Body of pancreas (tissue), 4 donors: ENCODE measurements around the gene COQ10A. TPM values are rescaled to one million over a fixed set of nuclear protein-coding genes. Genes with fewer than 3 reads are reported as not detected.

Experiments used
- ATAC-seq: fragments of 150-250 bp; one replicate; pipeline ENCODE4 v1.9.1; 2016
- DNase-seq, 4 donors: peaks; one replicate each; pipeline ENCODE4 v3.0.0-alpha.2; 2019
- H3K27ac ChIP-seq, 4 donors: fragments of 200-600 bp; sonication (generic); 1 replicate in 3 of 4; 2 replicates in 1 of 4; pipeline versions ENCODE4 v1.5.1 to v1.6.1; 2016 to 2019; ENCODE audit warnings: mild to moderate bottlenecking in 1 of 4, mixed read lengths in 1 of 4, moderate library complexity in 1 of 4
- H3K27me3 ChIP-seq, 2 donors: fragments of 200-600 bp; sonication (generic); one replicate each; pipeline ENCODE4 v1.6.0; 2016; ENCODE audit warnings: mild to moderate bottlenecking in 1 of 2
- H3K36me3 ChIP-seq, 2 donors: fragments of 200-600 bp; sonication (generic); replicated peaks in 1 of 2; 2 replicates each; pipeline ENCODE4 v1.5.1; 2016; ENCODE audit warnings: low read depth in 2 of 2; ENCODE audit not compliant: insufficient read depth in 1 of 2
- H3K4me1 ChIP-seq: fragments of 200-600 bp; sonication (generic); one replicate; pipeline ENCODE4 v1.6.0; 2016
- H3K4me3 ChIP-seq, 2 donors: fragments of 200-600 bp; sonication (generic); 1 replicate in 1 of 2; 2 replicates in 1 of 2; pipeline ENCODE4 v1.5.1; 2016 to 2019
- H3K9me3 ChIP-seq, 3 donors: fragments of 200-600 bp; sonication (generic); 1 replicate in 2 of 3; 2 replicates in 1 of 3; pipeline ENCODE4 v1.5.1; 2016
- CTCF ChIP-seq, 7 experiments: fragments of 450-650 bp in 4 of 7; fragments of 200-600 bp in 3 of 7; sonication (generic) in 3 of 7; IDR thresholded peaks; one replicate each; pipeline ENCODE4 v1.5.1; 2016 to 2019; ENCODE audit warnings: antibody characterized with exemption in 7 of 7
- POLR2A ChIP-seq, 3 donors: fragments of 450-650 bp; IDR thresholded peaks; one replicate each; pipeline ENCODE4 v1.6.1; 2016; ENCODE audit warnings: antibody characterized with exemption in 3 of 3, mild to moderate bottlenecking in 2 of 3
- WGBS, 2 donors: methylation state at CpG; one replicate each; pipeline ENCODE4 v1.1.5; 2017; 5-methylcytosine and 5-hydroxymethylcytosine counted together
- intact Hi-C: fragments of 100-400 bp; cut with DNase I; formaldehyde crosslinking; loops from one replicate; pipeline ENCODE4 v1.15.1; 2023
- total RNA-seq, 2 donors: library from RNA; depleted of rRNA; stranded (reverse); fragments of >200 nt; gene quantifications; one replicate each; pipeline ENCODE4 v1.1.0, GENCODE V29; 2016

The COQ10A gene
- total RNA-seq, 2 donors from 2014 or later = 28.0 to 34.9 TPM

- TF ChIP-seq POLR2A (IDR thresholded peaks at IDR 0.05) = no peak
- TF ChIP-seq CTCF (IDR thresholded peaks at IDR 0.05) = no peak
- H3K4me1 ChIP-seq = peaks cover 51% of the 10 kb centered on the region
- DNase-seq (no peak), ATAC-seq (no peak)
- intact Hi-C loops = no loop called here
- peaks cover 2 to 6% of the 10 kb centered on the region in 2 donors for H3K36me3 ChIP-seq
- H3K27me3 ChIP-seq = no peaks in the 10 kb centered on the region
- WGBS, 2 donors = 78 to 82% methylated on average over 8 to 11 of the region's 11 CpGs
- peak overlapping the region in 3 of 4 donors; percentile 71 to 74 (median 73) for H3K27ac ChIP-seq
- H3K9me3 ChIP-seq = no peaks in the 10 kb centered on the region
- no peak overlapping the region for H3K4me3 ChIP-seq
Measured at GRCh38 chr12:56237552-56237951, 29.2 kb upstream of the COQ10A start.

- WGBS, 2 donors = 68 to 89% methylated on average over 8 to 9 of the region's 9 CpGs
Measured at GRCh38 chr12:56241424-56242303, 25.1 kb upstream of the COQ10A start.

GRCh38 chr12:56242986-56243385, 23.8 kb upstream of the COQ10A start:
- WGBS, 2 donors = 84% methylated on average over 13 of the region's 13 CpGs
- DNase-seq (peak in 1 of 4 donors; percentile 10), ATAC-seq (no peak)
- H3K4me1 ChIP-seq = peaks cover 34% of the 10 kb centered on the region
- no peak overlapping the region for H3K4me3 ChIP-seq
- peaks cover 15 to 22% of the 10 kb centered on the region in 2 donors for H3K36me3 ChIP-seq
- H3K27ac ChIP-seq = peak overlapping the region; percentile 46 to 69 (median 56)
- H3K9me3 ChIP-seq = no peaks in the 10 kb centered on the region
- no peaks in the 10 kb centered on the region for H3K27me3 ChIP-seq
- intact Hi-C loops = no loop called here
- TF ChIP-seq POLR2A (IDR thresholded peaks at IDR 0.05) (no peak), CTCF (IDR thresholded peaks at IDR 0.05) (no peak)

More at GRCh38 chr12:56241424-56242303, 25.1 kb upstream of the COQ10A start:
- Histone ChIP-seq H3K9me3 (no peaks in the 10 kb centered on the region), H3K36me3 (peaks cover 11 to 14% of the 10 kb centered on the region in 2 donors), H3K4me3 (no peak overlapping the region), H3K4me1 (peaks cover 42% of the 10 kb centered on the region), H3K27me3 (no peaks in the 10 kb centered on the region), H3K27ac (no peak overlapping the region)
- TF ChIP-seq POLR2A (IDR thresholded peaks at IDR 0.05) (no peak), CTCF (IDR thresholded peaks at IDR 0.05) (no peak)
- ATAC-seq = no peak
- intact Hi-C loops = no loop called here
- DNase-seq = no peak

- WGBS, 2 donors = 4 to 12% methylated on average over 3 of the region's 3 CpGs
Measured at GRCh38 chr12:56243731-56244181, 23.0 kb upstream of the COQ10A start.

More at GRCh38 chr12:56243731-56244181, 23.0 kb upstream of the COQ10A start:
- intact Hi-C loops = no loop called here
- ATAC-seq (peak; percentile 85), DNase-seq (peak; percentile 71 to 86 (median 78))
- peaks cover 34% of the 10 kb centered on the region for H3K4me1 ChIP-seq
- H3K36me3 ChIP-seq = peaks cover 15 to 28% of the 10 kb centered on the region in 2 donors
- no peak overlapping the region for H3K4me3 ChIP-seq
- H3K9me3 ChIP-seq = no peaks in the 10 kb centered on the region
- H3K27me3 ChIP-seq = no peaks in the 10 kb centered on the region
- TF ChIP-seq CTCF (IDR thresholded peaks at IDR 0.05) (no peak), POLR2A (IDR thresholded peaks at IDR 0.05) (no peak)
- peak overlapping the region; percentile 46 to 69 (median 56) for H3K27ac ChIP-seq
